Stimulated activated CD4-positive, alpha-beta T cell treated with anti-CD3 and anti-CD28 coated beads, Interleukin-1b, Interleukin-23, amount 100 ng/mL, for 48 hours (primary cell): Measurements from ENCODE around the gene MAML3.

Experiments
- DNase-seq: peaks from one replicate; pipeline ENCODE4 v3.0.0-alpha.2; 2020

The MAML3 gene

DNA sequence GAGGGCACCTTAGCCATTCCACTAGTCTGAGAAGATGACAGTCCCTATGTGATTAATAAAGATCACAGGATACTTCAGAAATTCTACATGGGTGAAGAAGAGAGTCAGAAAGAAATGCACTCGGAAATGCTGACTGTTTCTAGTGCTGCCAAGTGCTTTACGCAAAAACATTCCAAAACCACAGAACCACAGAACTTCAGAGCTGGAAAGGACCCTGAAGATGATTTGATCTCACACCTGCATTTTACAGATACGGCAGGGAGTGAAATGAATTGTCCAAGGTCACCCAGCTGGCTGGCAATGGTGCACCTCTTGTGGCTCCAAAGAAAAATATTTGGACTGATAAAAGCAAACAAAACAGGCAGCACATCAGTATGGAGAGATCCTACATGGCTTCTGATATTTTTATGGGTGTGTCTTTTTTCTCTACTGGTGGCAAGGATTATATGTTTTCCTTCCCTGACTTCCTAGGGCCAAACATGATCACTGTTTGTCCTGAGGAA, 115.9 kb downstream of the MAML3 start:
- DNase-seq, result no peak

DNA sequence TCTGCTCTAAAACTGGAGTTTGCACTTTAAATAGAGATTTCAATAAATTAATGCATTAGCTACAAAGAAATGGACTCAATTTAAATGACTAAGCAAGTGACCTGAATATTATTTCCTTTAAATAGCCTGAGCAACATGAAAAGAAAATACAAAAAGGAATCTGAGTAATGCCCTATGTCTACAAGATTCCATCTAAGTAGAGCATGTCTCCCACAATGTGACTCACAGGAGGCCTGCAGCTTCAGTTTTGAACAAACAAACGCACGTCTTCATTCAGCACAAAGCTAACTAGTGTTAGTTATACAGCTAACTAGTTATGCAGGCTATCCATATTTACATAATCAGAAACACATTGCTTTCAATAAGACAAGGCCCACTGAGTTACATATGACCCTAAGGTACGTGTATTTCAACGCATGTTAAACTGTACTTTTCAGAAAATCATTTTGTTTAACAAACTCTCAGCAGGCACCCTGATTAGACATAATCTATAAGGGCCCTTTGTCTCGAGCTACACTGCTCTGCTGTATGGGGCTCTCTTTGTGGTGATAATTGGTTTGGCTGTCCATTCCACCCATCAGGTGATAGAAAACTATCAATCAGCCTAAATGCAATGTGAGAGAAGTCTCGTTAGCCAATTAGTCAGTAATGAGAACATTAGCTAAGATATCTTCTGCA, 116.5 kb downstream of the MAML3 start:
- DNase-seq, result no peak

DNA sequence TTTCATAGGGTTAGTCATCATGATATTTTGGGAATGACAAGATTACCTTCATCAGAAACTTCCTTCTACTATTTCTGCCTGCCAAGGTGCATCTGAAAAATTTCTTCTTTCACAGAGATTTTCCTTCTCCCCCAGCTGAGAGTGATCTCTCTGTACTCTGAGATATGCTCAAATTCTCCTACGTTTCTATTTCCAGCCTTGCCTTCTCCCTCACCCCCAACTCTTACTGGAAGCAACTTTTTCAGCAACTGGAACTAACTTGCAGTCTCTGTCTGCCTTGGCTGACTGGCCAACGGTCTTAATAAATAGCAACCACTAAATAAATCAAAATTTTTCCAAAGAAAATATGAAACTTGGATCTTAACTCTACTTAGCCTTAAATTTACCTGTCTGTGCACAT, 122.3 kb downstream of the MAML3 start:
- no peak for DNase-seq

DNA sequence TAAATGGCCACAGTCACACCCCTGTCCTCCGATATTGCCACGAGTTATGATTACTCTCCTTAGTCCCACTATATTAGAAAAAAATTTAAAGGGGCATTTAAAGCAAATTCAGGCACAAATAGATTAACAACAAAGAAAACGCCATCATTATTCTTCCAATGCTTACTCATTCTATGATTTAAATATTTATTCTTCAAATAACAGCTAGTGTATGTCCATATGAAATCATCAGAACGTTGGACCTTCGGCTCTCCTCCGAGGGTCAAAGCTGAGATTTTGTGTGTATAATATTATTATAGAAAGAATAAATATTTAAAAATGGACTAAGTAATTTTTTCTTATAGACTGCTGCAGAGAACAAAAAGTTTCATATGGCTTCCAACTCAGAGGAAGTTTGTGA, 122.9 kb downstream of the MAML3 start:
- no peak for DNase-seq

DNA sequence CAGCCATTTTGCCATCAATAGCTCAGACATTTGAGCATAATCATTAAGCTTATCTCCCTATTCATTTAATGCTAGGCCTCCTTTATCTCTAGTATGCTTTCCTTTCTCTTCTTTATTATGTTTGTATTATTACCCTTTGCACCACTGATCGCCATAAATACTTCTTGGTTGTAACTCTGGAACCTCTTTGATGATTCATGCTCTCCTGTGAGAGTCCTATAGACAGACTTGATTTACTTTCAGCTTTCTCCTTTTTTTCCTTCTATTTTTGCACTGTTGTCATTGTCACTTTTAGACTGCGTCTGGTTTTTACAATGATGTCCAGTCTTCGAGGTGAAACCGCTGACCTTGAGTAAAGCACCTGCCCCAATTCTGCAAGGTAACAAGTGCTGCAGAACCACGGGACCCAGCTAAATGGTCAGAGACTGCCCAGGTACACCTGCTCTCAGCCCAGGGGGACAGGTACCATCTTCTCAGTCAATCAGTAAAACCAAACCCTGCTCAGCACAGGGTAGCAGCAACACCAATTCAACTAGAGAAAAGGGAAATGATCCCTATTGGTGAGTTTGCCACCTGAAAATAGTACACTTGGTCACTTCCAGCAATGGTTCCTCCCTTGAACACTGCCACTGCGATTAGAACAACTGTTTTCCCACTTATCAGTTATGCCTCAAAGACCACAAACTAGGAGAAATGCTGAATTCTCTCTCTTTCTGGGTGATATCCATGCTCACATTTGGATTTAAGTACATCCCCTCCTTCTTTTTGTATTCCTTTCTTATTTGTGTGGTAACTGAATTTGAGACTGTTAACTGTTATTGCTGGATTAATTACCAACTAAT, 125.1 kb downstream of the MAML3 start:
- DNase-seq, result no peak

DNA sequence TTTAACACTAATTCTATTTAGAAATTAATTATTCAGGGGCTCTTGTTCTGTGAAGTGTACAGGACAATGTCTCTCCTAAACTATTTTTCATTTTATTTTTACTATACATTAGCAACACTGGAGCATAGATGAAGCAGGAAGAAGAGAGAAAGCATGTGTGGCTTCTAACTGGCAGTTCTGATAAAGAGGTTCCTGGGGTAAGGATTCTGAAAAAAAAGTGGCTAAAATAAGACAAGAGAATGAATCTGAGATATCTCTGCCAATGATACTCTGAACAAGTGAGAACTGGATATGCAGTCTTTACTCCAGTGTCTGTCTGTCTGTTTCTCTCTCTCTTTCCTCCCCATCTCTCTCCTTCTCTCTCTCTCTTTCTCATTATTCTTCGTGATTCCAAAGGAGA, 125.9 kb downstream of the MAML3 start:
- no peak for DNase-seq

DNA sequence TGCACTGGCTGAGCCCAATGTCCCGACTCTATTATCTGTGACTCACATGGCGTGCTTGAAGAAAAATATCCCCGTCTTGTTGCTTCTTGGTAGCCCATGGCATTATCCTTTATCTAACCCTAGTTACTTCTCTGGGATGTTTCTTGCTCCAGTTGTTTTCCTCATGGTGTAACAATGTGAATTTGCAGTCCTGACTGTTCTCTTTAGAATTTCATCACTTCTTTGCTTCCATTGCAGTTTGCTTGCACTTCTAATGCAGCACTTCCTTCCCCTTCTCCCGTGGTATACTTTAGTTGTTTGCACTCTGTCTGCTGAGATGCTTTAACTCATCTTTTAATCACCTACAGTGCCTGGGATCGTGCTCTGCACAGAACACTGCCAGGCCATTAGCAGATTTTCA, 126.9 kb downstream of the MAML3 start:
- DNase-seq, result no peak

DNA sequence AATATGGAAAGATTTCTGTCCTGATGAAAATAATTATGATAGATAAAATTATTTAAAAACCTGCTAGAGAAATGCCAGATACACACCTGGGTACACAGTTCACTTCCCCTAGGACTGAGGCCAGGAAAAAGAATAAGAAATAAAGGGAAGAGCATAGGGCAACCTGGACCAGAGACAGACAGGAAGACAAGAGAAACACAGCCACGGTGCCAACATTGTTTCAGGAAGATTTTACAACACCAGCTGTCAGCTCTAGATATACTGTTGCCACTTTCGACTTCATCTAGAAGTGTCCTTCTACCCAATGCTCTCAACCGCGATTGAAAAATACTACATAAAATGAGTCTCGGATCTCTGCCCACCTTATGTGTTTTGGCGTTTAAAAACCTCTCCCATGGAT, 128.5 kb downstream of the MAML3 start:
- DNase-seq, result no peak

DNA sequence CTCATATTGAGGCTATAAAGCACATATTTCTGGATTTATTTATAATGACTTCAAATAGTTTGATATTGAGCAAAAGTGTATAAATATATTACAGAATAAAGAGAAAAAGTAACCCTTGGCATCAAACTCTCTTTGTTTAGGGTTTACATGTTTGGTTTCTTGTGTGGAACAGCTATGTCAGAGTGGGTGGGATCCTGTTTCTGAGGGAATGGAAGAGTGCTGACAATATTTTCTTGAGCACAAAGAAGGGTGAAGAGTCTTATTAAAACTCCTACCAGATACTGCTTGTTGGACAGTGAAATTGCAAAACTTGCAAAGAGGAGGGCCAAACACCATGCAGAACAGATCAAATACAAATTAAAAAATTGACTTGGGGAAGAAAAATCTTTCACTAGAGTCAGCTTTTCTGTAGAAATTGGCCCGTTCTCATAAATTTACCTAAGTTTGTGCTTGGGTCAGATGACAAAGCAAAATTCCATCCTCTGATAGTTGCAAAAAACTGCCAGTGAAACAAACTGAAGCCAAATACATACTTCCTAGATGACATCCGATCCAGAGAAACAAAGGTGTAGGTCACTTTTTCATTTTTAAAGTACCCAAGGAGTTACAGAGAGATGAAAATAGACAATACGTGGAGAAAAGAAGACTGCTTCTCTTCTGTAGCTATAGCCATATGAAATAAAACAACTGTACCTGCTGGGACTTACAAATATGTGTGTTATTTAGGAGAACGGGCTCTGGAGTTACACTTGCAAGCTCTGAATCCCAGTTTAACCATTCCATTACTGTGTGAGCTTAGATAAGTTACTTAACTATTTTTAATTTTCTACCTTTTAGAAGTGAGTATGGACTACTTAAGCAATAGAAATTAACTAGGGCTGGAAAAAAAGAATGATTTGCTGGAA, 133.3 kb downstream of the MAML3 start:
- no peak for DNase-seq

DNA sequence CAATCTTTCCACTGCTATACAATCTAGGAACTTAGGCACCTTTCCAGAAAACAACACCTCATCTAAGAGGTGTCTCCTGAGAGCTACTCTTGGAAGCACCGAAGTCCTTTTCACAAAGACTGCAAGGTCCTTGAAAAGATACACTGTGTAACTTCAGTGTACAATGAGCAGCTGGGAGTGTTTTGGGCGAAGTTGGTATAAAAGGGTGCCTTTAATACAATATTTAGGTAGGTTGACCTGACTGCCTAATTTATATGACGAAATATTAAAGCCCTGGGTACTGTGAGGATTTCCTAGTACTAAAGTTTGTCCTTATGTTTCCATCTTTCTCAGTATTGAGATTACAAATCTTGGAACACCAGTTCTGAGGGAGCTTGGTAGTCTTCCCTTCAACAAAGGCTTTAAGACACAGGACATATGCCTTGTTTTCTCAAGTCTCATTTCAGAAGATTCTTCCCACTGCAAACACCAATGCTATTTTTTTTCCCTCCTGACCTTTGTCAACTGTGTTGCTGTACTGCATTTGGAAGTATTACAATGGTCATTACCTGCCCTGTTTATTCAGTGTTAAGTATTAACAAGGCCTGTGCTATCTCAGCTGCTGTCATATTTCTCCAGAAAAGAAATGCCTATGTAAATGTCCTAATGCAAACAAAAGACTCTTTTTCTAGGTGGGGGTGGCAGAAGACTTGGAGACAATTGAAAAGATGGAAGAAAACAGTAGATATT, 134.2 kb downstream of the MAML3 start:
- no peak for DNase-seq

DNA sequence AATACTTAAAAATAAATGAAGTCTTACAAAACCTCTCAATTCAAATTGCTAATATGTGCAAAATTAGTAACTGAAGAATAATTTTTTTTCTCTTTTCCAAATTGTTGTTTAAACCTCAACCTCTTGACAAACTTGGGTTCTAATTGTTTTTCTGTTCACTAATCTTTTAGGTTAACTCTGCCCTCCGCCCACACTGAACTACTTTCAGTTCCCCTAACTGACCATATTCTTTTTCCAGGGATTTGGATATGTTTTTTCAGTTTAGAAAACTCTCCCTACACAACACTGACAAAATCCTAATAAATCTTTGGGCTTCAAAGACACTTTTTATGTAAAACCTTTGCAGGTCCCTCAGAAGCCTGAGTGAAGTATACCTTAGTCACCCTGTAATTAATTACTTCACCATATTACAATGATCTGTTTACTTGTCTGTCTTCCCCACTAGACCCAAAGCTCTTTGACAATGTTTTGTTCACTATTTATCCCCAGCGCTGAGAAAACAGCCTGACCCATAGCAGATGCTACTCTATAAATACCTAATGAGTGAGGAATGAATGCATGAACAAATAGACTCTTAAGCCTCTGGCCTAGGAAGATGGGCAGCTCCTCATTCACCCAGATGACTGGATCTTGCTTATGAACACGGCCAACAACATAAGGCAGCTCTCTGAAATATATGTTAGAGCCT, 134.9 kb downstream of the MAML3 start:
- DNase-seq, result no peak

DNA sequence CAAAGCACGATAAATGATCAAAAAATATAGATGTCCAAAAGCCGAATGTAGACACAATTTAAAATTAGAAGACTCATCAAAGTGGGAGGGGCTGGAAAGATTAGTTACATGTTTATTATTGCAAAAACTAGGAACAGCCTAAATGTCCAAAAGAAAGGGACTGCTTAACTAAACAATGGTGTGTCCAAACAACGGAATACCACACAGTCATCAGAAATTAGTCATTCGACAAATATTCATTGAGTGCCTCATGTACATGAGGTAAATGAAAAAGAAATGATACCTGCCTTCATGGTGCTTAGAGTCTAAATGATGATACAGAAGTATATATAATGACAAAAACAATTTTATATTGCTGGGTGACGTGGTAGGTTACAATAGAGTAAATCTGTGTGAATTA, 139.7 kb downstream of the MAML3 start:
- DNase-seq, result no peak

DNA sequence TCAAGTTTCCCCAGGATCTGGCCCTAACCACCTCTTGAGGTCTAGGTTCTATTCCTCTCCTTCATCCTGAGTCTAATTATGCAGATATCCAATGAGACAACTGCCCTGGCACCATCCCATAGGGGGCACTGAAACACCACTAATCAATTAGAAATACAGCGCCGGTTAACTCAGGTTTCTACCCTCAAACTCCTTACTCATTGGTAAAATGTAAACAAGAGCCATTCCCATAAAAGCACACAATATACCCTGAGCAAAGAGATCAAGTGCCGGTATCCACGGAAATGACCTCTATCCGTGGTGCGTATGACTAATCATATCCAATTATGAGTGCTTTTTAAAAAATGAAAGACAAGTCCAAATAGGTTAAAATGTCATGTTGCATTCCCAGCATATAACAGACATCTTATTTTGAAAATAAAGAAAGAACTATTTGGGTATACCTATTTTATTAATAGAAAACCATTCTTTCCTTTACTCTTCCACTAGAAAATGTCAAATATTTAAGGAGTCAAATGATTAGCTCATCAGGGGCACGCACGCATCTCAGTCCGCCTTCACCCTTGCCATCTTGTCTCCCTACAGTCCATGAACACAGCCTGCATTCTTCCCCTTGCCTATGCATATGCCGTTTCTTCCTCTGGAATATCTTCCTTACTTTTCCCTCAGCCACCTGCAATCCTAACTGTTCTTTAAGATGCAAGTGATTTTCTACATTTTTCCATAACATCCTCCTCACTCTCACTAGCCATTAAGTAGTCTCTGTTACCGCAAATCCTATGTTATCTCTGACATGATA, 141.1 kb downstream of the MAML3 start:
- DNase-seq, result peak; percentile 33

DNA sequence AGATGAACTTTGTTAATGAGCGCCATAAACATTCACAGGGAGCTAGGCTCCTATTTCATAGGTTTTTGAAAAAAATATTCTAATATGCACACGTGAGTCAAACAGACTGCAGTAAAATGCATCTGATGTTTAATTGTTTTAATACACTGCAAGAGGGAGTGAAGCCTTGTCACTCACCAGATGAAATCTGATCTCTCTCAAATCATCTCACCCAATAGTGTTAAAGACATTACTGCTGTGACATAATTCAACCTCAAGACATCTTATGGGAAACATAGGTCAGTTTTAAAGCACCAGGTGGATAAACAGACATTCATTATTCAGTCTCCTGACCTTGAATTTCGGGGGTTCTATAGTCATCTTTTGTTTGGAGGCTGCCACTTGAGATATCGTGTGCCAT, 148.3 kb downstream of the MAML3 start:
- no peak for DNase-seq

DNA sequence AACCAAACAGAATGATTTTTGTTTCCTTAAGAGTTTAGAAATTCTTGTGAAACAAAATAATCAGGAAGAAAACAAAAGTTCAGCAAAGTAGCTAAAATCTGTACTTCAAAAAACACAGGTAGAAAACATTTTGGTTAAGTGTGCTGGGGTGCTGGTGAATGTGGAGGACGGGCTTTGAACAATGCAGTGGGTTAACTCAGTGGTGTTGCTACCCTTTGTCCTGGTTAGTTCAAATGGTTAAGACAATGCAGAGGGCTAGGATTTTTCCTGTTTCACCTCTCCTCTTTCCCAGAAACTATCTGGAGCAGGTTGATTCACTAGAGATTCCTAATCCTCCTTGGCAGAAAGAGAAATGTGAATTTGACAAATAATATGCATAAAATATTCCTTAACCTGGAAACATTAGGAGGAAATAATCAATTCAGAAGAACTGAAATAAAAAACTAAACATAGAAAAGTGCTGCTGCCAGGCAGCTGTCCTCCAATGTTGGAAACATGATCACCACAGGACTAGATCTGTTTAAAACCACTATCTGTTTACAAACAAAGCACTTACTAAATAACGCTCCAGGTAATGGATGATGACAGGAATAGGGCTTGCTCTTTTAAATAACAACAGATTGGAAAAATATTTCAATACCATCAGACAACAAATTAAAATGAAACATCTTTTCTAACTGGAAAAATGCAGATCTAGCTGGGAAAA, 148.9 kb downstream of the MAML3 start:
- DNase-seq, result no peak

DNA sequence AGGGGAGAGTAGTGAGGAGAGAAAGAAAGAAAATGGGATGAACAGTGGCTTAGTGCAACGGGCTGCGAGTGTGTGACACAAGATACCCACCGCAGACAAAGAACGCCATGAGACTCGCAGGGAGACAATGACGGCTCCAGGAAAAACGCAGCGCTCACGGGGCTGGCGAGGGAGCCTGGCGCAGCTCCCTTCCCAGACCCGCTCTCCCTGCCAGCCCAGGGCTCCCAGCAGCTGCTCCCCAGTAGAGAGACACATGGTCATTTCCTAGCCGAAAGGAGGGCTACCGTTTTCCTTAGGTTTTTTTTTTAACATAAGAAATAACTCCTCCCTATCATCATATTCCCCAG, 149.5 kb downstream of the MAML3 start:
- DNase-seq, result no peak

DNA sequence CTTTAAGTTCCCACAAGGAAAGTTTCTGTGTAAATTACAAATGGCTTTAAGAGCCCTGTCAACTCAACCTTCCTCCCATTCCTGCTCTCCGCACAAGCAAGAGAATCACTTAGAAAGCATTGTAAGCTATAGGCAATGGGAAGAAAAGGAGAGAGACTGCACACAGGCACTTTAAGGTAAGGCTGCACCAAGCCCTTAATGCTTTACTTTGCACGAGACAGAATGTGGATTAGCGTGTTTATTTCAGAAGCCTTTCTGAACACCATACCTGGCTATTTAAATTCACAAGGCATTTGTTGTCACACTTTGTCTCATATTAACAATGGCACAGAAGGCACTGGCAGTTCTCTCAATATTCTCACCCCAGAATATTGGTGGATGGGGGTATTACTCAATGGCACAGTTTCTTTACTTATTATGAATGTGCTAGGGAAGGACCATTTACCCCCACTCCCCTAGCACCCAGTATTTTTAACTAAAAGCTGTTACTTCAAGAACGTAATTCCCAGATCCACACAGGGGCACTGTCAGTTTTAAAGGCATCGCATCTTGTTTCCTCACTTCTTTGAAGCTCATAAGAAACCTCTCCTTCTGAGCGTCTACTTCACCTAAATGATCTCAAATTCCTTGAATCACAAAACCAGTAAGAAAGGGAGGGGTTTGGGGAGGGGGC, 150.0 kb downstream of the MAML3 start:
- no peak for DNase-seq

DNA sequence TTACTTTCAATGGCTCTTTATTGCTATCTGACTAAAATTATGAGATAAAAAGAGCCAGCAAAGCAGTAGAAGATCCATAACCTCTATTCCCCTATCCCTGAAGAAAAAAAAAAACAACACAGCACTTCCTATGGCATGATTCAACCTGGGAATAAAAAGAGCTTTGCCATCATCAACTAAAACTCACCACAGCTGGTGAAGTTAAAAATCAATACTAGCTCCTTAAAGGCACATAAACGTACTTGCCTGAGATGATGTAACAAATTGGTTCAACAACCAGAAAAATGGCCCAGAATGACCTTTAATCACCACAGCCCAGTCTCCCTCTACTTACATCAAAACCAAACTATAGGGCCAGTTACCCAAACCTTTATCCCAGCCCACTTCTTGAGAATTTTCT, 153.8 kb downstream of the MAML3 start:
- no peak for DNase-seq

DNA sequence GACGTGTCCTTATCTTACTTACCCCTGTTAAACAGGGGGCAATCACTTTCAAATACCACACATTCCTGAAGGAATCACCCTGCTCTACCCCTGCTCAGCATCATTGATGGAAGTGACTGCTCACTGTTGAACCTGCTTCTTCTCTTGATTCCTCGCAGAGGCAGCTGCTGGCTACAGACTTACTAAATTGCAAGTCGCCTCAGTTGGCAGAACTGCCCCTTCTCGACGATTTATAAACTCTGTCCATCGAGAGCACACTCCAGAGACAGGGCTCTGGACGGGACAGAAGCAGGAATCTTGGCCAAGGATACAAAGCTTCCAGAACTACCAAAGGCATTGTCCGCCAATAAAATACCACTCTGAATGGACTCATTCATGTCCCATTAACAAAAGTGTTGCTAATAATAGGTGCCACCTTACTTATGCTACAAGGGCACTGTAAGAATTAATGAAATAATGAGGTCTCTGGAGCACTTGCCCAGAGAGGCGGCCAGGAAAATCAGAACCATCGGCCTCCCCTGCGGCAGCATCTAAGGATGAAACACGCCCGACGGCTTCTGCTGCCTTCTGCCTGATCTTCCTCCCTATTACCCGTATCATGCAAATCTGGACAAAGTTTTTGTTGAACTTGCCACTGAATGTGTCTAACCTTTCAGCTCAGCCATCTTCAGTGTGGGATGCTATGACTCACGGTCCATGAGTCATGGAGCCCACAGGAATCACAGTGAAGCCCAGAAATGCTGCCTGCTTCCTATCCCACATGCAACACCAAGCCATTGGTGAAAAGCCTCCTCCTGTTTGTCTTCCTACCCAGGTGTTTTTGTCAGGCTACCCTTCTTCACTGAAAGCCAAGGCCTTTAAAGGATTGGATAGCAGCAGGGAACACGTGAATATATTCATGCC, 164.9 kb downstream of the MAML3 start:
- DNase-seq, result peak; percentile 53
